AG04449 (cell line): Measurements from ENCODE around the gene QRICH2.
"Not testable (repeated sequence)": the region's sequence is repeated elsewhere in the genome, so short reads cannot be mapped to it uniquely, and the experiment has no call there.

ENCODE experiments used
- CTCF ChIA-PET: fragments of 350-600 bp; formaldehyde crosslinking; extraction: SDS; loops from one replicate; lab custom pipeline; 2021; ENCODE audit warnings: antibody characterized with exemption; lab: Yijun Ruan, JAX
- POLR2A ChIA-PET: fragments of 400-600, 350-600 bp; formaldehyde crosslinking; extraction: SDS; loops from one replicate; lab custom pipeline; 2020; ENCODE audit warnings: antibody characterized with exemption, inconsistent platforms; lab: Yijun Ruan, JAX
- DNase-seq: peaks from one replicate; pipeline ENCODE4 v3.0.0-alpha.2; 2010; ENCODE audit warnings: low read depth, low spot score
- H3K4me3 ChIP-seq: 2 replicates; pipeline ENCODE4 v1.5.1; 2011; ENCODE audit warnings: low read depth, mild to moderate bottlenecking, control low read depth, low read length
- TF ChIP-seq, protein P1 (sequence below): IDR thresholded peaks from one replicate; pipeline ENCODE4 v1.5.1; 2011; ENCODE audit warnings: mild to moderate bottlenecking, moderate library complexity, low read length, control low read depth, inconsistent platforms; ENCODE audit not compliant: insufficient read depth; ENCODE audit errors: missing control alignments

Gene QRICH2

DNA sequence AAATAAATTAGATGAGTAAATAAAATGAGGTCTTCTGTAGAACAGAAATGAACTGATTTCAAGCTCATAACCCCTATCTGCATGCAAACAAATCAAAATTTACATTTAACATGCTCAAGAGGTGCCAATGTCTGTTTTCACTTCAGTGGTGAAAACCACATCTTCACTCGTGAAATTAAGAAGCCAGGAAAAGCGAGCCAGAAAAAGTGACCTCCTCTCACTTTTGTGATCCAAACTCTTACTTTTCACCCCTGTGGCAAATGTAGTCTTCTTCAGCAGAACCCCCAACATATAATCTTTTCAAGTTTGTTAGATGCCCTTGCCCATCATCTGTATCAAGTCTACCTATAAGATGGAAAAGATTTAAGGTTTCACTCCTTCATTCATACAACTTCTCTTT is 9.5 kb upstream of the QRICH2 start:
- ChIA-PET CTCF (interaction anchor here (1.0 to 4.4 kb wide), 6 partner anchors 13 to 136 kb away, joined by 3 to 24 read pairs (median 17); partner anchors contain the start of gene SPHK1), POLR2A (no interaction called here)
- no peak overlapping the region for H3K4me3 ChIP-seq
- no peak for DNase-seq
- TF ChIP-seq, protein P1, sequence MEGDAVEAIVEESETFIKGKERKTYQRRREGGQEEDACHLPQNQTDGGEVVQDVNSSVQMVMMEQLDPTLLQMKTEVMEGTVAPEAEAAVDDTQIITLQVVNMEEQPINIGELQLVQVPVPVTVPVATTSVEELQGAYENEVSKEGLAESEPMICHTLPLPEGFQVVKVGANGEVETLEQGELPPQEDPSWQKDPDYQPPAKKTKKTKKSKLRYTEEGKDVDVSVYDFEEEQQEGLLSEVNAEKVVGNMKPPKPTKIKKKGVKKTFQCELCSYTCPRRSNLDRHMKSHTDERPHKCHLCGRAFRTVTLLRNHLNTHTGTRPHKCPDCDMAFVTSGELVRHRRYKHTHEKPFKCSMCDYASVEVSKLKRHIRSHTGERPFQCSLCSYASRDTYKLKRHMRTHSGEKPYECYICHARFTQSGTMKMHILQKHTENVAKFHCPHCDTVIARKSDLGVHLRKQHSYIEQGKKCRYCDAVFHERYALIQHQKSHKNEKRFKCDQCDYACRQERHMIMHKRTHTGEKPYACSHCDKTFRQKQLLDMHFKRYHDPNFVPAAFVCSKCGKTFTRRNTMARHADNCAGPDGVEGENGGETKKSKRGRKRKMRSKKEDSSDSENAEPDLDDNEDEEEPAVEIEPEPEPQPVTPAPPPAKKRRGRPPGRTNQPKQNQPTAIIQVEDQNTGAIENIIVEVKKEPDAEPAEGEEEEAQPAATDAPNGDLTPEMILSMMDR, result no peak

DNA sequence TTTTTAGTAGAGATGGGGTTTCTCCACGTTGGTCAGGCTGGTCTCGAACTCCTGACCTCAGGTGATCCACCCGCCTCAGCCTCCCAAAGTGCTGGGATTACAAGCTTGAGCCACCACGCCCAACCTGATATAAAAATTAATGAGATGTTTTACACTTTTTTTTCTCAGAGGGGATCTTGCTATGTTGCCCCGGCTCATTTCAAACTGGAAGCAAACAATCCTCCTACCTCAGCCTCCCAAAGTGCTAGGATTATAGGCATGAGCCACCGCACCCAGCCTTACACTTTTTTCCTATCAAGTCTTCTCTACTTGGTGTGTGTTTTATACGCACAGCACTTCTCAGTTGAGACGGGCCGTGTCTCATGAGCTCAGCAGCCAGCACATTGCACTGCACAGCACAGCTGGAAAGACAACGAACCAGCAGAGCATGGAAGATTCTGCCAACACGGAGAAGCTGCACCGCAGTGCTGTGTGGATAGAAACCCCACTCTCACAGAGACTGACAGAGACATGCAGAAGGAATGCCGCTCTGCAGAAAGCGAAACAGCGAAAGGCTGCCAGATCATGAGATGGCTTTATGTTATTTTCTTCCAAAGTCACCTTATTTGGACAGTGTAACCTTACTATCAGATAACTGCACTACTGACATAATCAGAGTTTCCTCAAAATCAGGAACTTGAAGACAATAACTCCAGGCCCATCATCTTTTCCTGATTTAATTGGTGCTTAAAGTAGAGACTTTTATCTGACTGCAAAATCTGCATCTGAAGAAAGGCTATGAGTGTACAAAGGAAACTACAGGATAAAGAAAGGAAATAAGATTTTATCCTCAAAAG is 6.5 kb upstream of the QRICH2 start:
- no peak overlapping the region for H3K4me3 ChIP-seq
- DNase-seq, result no peak
- ChIA-PET POLR2A (no interaction called here), CTCF (interaction anchor here (0.8 to 4.1 kb wide), 4 partner anchors 11 to 70 kb away, joined by 3 to 24 read pairs (median 5); partner anchors contain the start of gene SPHK1)
- TF ChIP-seq, protein P1, result no peak

DNA sequence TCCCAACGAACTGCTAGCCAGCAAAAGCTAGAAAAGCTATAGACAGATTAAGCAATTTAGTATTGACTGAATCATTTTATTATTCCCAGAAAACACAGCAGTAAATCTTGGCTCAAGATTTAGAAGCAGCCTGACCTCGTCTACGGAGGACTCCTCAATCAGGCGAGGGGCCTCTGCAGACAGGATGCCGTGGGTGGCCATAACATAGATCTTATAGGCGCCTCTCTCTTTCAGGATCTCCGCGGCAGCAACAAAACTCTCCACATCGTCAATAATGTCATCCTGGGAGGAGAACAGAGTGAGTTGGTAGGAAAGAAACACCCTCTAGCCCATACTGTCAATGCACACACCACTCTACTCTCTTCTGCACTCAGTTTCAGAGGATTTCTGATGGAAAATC is 4.7 kb upstream of the QRICH2 start:
- CTCF ChIA-PET, result interaction anchor here (1.0 to 21.0 kb wide), 5 partner anchors 9 to 84 kb away, joined by 3 to 851 read pairs (median 5); partner anchors contain the start of gene SPHK1
- TF ChIP-seq, protein P1, result no peak

DNA sequence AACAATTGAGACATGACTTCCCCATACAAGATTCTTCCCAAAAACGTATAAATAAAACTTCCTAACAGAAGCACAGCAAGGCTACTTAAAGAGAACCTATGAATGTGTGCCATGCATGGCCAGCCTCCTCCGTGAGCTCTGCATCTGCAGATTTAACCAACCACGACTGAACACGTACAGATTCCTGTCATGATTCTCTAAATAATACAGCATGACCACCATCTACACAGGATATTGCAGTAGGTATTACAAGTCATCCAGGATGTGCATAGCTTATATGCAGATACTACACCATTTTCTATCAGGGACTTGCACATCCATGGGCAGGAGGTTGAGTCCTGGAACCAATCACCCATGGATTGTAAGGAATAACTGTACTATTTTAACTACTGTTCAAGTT is 1.4 kb upstream of the QRICH2 start:
- ChIA-PET POLR2A (no interaction called here), CTCF (interaction anchor here (4.6 to 21.0 kb wide), 2 partner anchors 8 to 87 kb away, joined by 52 to 851 read pairs; partner anchors contain the start of gene SPHK1)
- H3K4me3 ChIP-seq, result no peak overlapping the region
- no peak for DNase-seq
- TF ChIP-seq, protein P1, result no peak

More for the DNA sequence above, 4.7 kb upstream of the QRICH2 start:
- DNase-seq, result no peak
- H3K4me3 ChIP-seq, result no peak overlapping the region
- POLR2A ChIA-PET, result no interaction called here

DNA sequence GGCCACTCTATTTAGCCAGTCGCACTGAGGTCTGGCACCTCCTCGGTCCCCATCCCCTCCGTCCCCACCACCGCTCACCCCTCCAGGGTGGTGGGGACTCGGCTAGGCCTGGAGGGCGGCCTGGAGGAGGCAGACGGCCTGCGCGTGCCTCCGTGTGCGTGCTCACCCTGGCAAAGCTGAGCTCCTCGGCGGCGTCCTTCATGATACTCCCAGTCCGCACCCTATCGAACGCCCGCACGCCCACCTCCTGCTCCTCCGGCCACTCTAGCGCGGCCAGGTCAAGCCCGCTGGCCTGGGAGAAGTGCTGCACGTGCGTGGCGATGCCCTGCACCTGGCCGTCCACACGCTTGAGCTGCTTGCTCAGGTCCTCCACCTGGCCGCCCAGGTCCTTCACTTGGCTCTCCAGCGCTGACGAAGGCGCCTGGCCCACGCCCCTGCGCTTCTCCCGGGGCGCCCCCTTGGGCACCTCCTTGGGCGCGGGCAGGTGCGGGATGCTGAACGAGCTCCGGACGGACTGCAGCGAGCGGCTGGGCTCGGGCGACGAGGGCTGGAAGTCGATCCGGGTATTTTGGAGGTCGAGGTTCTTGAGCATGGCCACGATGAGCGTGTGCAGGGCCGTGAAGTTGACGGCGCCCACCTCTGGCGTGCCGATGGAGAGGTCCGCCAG is 644 bp downstream of the QRICH2 start:
- POLR2A ChIA-PET, result no interaction called here
- CTCF ChIA-PET, result interaction anchor here (0.8 to 21.0 kb wide), 7 partner anchors 8 to 150 kb away, joined by 3 to 851 read pairs (median 3); partner anchors contain the start of genes PRPSAP1 and SPHK1
- TF ChIP-seq, protein P1, result no peak
- no peak overlapping the region for H3K4me3 ChIP-seq
- DNase-seq, result no peak

DNA sequence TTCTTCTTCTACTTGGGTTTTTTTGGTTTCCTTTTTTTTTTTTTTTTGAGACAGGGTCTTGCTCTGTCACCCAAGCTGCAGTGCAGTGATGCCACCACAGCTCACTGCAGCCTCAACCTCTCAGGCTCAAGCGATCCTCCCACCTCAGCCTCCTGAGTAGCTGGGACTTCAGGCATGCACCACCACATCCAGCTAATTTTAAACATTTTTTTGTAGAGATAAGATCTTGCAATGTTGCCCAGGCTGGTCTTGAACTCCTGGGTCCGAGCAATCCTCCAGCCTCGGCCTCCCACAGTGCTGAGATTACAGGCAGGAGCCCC is 3.0 kb downstream of the QRICH2 start:
- CTCF ChIA-PET, result interaction anchor here (1.3 to 21.0 kb wide), 9 partner anchors 6 to 186 kb away, joined by 3 to 851 read pairs (median 10); partner anchors contain the start of gene SPHK1
- DNase-seq, POLR2A ChIA-PET, H3K4me3 ChIP-seq: not testable (repeated sequence)
